Peyer's patch (tissue), 4 donors: ENCODE results near the gene ZC3HAV1L. TPM values are rescaled to one million over a fixed set of nuclear protein-coding genes. Genes with fewer than 3 reads are reported as not detected.

Source experiments
- DNase-seq, 3 donors: peaks; one replicate each; pipeline ENCODE4 v3.0.0-alpha.2; 2017 to 2019
- H3K27ac ChIP-seq, 4 donors: fragments of 200-600 bp; sonication (generic); one replicate each; pipeline ENCODE4 v1.5.1; 2016 to 2019
- H3K27me3 ChIP-seq, 2 donors: fragments of 200-600 bp; sonication (generic); one replicate each; pipeline ENCODE4 v1.5.1; 2019
- H3K36me3 ChIP-seq, 3 donors: fragments of 200-600 bp; sonication (generic); one replicate each; pipeline ENCODE4 v1.5.1; 2016 to 2019
- H3K4me1 ChIP-seq, 4 donors: fragments of 200-600 bp; sonication (generic); one replicate each; pipeline ENCODE4 v1.5.1; 2016 to 2019
- H3K4me3 ChIP-seq, 4 donors: fragments of 200-600 bp; sonication (generic); 1 replicate in 3 of 4; 2 replicates in 1 of 4; pipeline ENCODE4 v1.5.1; 2016 to 2019; ENCODE audit warnings: mild to moderate bottlenecking in 1 of 4
- H3K9me3 ChIP-seq, 4 donors: fragments of 200-600 bp; sonication (generic); one replicate each; pipeline ENCODE4 v1.5.1; 2016 to 2019; ENCODE audit warnings: mild to moderate bottlenecking in 1 of 4
- CTCF ChIP-seq, 6 experiments: fragments of 450-650 bp in 4 of 6; fragments of 200-600 bp in 2 of 6; sonication (generic) in 1 of 6; IDR thresholded peaks; one replicate each; pipeline ENCODE4 v1.5.1; 2017 to 2019; ENCODE audit warnings: antibody characterized with exemption in 6 of 6, mild to moderate bottlenecking in 3 of 6, moderate library complexity in 1 of 6
- POLR2A ChIP-seq, 2 donors: fragments of 450-650 bp; IDR thresholded peaks; one replicate each; pipeline ENCODE4 v1.5.1; 2017; ENCODE audit warnings: antibody characterized with exemption in 2 of 2, mild to moderate bottlenecking in 2 of 2, moderate library complexity in 2 of 2
- total RNA-seq, 4 donors: library from RNA; depleted of rRNA; stranded (reverse); fragments of >200 nt; gene quantifications; one replicate each; pipeline ENCODE4 v1.1.0, GENCODE V29; 2016

ZC3HAV1L gene
- total RNA-seq, 4 donors from 2014 or later = 7.7 to 25.6 (median 13.6) TPM

GRCh38 chr7:139043823-139044812 is 8.3 kb upstream of the ZC3HAV1L start:
- peaks cover 0 to 31% (median 0%) of the 10 kb centered on the region in 3 donors for H3K36me3 ChIP-seq
- no peaks in the 10 kb centered on the region for H3K27me3 ChIP-seq
- peak overlapping the region; percentile 30 to 69 (median 50) for H3K27ac ChIP-seq
- H3K4me3 ChIP-seq = no peak overlapping the region
- H3K4me1 ChIP-seq = peaks cover 0 to 5% (median 2%) of the 10 kb centered on the region in 4 donors
- H3K9me3 ChIP-seq = no peaks in the 10 kb centered on the region
- no peak for TF ChIP-seq POLR2A (IDR thresholded peaks at IDR 0.05)
- TF ChIP-seq CTCF (IDR thresholded peaks at IDR 0.05) = no peak
- DNase-seq = peak in 2 of 3 donors; percentile 58 to 84

GRCh38 chr7:139041378-139042085 is 5.7 kb upstream of the ZC3HAV1L start:
- no peak overlapping the region for H3K27ac ChIP-seq
- H3K9me3 ChIP-seq = no peaks in the 10 kb centered on the region
- no peak for TF ChIP-seq POLR2A (IDR thresholded peaks at IDR 0.05)
- TF ChIP-seq CTCF (IDR thresholded peaks at IDR 0.05) = no peak
- H3K36me3 ChIP-seq = peaks cover 0 to 7% (median 0%) of the 10 kb centered on the region in 3 donors
- no peak for DNase-seq
- no peak overlapping the region for H3K4me3 ChIP-seq
- no peaks in the 10 kb centered on the region for H3K27me3 ChIP-seq
- H3K4me1 ChIP-seq = peaks cover 0 to 5% (median 2%) of the 10 kb centered on the region in 4 donors

GRCh38 chr7:139038691-139039090 is 2.8 kb upstream of the ZC3HAV1L start:
- Histone ChIP-seq H3K4me3 (no peak overlapping the region), H3K27me3 (no peaks in the 10 kb centered on the region), H3K27ac (no peak overlapping the region), H3K9me3 (no peaks in the 10 kb centered on the region), H3K36me3 (no peaks in the 10 kb centered on the region), H3K4me1 (peaks cover 3 to 20% (median 7%) of the 10 kb centered on the region in 4 donors)
- no peak for DNase-seq
- TF ChIP-seq POLR2A (IDR thresholded peaks at IDR 0.05) (no peak), CTCF (IDR thresholded peaks at IDR 0.05) (no peak)

GRCh38 chr7:139036901-139037300 is 1.1 kb upstream of the ZC3HAV1L start:
- Histone ChIP-seq H3K4me3 (no peak overlapping the region), H3K36me3 (no peaks in the 10 kb centered on the region), H3K9me3 (no peaks in the 10 kb centered on the region), H3K4me1 (peaks cover 3 to 18% (median 7%) of the 10 kb centered on the region in 4 donors), H3K27me3 (no peaks in the 10 kb centered on the region), H3K27ac (no peak overlapping the region)
- TF ChIP-seq CTCF (IDR thresholded peaks at IDR 0.05) (no peak), POLR2A (IDR thresholded peaks at IDR 0.05) (no peak)
- no peak for DNase-seq

GRCh38 chr7:139034855-139035585 is 822 bp downstream of the ZC3HAV1L start:
- Histone ChIP-seq H3K4me1 (peaks cover 3 to 15% (median 5%) of the 10 kb centered on the region in 4 donors), H3K27me3 (no peaks in the 10 kb centered on the region), H3K4me3 (peak overlapping the region; percentile 68 to 87 (median 72)), H3K36me3 (peaks cover 0 to 5% (median 0%) of the 10 kb centered on the region in 3 donors), H3K9me3 (no peaks in the 10 kb centered on the region), H3K27ac (peak overlapping the region; percentile 35 to 76 (median 62))
- TF ChIP-seq POLR2A (IDR thresholded peaks at IDR 0.05) = no peak
- no peak for TF ChIP-seq CTCF (IDR thresholded peaks at IDR 0.05)
- peak in 2 of 3 donors; percentile 59 to 62 for DNase-seq
